ENCODE data around the gene OR4F6.

OR4F6 gene

DNA sequence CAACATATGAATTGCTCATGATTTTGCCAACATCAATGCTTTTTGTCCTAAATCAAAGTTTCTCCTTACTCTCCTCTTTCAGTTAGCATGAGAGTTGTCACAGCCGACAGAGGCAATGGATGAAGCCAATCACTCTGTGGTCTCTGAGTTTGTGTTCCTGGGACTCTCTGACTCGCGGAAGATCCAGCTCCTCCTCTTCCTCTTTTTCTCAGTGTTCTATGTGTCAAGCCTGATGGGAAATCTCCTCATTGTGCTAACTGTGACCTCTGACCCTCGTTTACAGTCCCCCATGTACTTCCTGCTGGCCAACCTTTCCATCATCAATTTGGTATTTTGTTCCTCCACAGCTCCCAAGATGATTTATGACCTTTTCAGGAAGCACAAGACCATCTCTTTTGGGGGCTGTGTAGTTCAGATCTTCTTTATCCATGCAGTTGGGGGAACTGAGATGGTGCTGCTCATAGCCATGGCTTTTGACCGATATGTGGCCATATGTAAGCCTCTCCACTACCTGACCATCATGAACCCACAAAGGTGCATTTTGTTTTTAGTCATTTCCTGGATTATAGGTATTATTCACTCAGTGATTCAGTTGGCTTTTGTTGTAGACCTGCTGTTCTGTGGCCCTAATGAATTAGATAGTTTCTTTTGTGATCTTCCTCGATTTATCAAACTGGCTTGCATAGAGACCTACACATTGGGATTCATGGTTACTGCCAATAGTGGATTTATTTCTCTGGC is 2.5 kb downstream of the OR4F6 start:
- DNase-seq, result no peak

DNA sequence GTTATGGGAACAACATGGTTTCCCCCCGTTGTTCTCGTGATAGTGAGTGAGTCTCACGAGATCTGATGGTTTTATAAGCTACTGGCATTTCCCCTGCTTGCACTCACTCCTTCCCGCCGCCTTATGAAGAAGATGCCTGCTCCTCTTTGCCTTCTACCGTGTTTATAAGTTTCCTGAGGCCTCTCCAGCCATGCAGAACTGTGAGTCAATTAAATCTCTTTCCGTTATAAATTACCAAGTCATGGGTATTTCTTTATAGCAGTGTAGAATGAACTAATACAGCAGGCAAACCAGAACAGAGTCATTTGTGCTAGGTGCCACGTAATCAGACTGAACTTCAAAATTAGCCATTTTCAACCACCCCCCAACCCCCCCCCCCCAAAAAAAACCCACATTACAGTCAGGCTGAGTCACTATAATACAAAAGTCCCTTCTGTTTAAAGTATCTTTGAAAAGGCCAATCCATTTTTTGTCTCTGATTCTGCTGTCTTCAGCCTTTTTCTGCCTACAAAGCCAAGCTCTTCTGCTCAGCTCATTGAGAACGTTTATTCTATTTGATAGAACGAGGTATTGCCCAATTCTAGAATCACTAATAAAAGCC is 4.1 kb downstream of the OR4F6 start:
- no peak for DNase-seq

DNA sequence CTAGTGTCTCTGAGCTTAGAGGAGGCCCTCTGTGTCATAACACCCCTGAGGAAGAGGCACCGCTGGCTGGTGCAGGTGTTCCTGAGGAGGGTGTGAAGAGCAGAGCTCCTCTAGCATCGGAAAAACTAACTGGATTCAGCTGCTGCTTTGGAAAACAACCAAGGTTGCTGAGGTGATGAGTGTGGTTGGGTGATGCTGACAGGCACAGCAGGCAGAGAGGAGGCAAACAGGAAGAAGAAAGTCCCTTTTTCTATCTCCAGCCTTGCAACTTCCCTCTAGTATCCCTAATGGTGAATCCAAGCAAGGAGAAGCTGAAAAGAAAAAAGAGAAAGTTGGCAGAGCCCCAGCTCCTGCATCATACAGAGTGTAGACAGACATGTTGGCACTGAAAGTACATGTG is 4.9 kb downstream of the OR4F6 start:
- DNase-seq, result no peak

DNA sequence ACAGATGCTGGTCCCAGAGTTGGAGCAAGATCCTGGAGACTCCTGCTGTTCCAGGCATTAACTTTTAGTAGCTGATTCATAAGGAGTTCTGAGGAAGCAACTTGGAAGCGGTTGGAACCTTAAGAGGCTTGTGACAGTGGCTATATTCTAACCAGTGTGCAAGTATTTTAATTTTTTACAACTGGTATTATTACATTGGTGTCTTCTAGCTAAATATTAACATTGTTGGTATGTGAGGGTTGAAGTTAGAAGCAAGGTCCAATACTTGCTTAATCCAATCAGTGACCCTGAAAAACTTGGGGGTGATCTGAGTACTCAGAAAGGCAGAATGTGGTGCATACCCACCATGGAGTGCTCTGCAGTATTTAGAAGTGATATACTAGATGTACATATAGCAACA is 7.1 kb downstream of the OR4F6 start:
- DNase-seq, result no peak

DNA sequence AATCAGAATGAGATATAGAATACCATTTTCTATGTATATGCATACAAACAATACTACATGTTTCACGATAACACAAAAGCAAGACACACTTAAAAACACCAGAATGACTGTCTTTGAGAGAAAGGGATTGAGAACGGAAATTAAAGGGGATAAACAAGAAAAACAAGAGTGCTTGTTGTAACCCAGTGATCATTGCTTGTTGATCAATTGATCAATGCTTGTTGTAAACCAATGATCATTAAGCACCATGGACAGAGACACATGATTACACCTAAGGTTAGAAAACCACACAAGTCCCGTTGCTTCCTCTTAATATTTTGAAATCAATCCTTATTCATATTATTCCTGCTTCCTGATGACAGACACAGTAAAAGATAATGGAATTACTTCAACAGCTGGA is 7.6 kb downstream of the OR4F6 start:
- DNase-seq, result no peak

DNA sequence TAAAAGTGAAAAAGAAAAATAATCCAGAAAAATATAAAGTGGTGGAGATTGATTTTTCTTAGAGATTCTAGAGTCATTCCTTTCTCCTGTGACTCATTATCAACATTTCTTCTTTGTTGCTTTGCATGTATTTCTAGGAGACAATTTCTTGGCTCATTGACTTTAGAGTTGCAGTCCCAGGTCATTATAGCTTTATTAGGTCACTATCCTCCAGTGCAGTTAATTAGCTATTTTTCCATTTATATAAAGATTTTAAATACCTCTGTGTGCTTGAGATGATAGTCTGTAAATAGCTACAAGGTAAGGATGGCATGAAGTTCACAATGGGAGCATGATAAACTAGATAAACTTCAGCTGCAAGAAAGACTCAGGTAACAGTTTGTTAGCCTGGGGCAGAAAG is 8.6 kb downstream of the OR4F6 start, which contains the start of gene OR4F15:
OR4F15 (plus strand) TSS at position 301 of the 400 bp plus-strand sequence. CDS start 5,985 bp downstream, outside the sequence.
- no peak for DNase-seq

DNA sequence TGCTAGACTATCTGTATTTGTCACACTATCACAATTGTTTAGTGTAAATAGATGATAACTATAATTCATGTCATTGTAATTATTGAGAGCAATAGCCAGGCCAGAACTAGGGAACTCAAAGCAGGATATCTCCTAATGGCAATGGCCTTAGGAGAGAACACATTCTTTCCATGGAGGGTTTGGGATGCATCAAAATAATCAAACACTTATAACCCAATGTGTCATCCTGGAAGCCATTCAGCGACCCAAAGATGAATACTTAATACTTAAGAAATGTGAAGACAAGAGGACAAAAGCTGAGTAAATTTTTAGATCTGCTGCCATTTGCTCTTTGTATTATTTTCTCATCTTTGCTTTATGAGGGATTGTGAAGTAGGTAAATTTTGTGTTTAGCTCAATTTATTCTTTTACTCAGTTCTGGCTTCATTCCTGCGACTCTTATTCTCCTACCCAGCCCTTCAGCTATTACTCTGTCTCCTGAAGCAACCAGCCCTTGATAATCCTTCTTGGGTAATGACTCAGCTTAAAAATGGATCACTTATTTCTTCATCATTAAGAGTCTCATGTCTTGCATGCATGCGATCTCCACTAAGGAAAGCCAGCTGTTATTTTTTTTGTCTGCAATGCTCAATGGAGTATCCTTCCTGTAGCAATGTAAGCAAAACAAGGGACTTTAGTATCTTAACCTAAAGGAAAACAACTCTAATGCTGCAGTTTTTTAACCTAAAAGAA is 10.7 kb downstream of the OR4F6 start:
- peak; percentile 50 for DNase-seq

DNA sequence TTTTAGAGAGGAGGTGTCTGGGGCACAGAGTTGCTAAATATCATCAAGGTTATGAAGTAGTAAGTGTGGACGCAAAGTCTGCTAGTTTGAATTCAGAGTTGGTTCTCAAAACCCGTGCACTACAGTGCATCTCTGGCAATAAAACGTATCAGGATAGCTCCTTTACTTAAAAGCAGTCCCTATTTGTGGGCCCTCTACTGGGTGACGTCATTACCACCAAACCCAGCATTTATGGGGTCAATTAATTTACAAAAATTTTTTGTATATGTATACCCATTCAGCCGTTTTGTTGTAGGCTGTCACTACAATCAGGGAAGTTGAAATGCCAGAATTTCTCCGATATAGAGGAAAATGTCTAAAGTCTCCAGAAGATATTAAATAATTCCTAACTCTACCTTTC is 17.5 kb downstream of the OR4F6 start:
- DNase-seq, result no peak

DNA sequence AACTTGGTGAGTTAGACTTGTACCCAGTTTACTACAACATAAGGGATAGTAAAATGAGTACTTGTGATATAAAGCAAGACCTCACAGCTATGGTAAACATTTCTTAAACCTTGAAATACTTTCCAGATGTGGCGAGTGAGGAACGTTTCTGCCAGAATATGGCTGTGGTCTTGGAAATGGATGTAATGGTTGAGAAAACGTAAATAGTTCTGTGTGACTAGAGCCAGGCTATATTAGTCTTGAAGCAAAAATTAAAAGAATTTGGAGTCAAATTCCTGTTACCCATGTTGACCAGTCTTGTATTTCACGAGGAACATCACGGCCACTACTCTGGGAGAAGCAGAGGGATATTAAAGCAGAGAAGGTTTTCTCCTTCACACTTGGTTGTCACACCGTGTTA is 23.9 kb downstream of the OR4F6 start:
- no peak for DNase-seq

DNA sequence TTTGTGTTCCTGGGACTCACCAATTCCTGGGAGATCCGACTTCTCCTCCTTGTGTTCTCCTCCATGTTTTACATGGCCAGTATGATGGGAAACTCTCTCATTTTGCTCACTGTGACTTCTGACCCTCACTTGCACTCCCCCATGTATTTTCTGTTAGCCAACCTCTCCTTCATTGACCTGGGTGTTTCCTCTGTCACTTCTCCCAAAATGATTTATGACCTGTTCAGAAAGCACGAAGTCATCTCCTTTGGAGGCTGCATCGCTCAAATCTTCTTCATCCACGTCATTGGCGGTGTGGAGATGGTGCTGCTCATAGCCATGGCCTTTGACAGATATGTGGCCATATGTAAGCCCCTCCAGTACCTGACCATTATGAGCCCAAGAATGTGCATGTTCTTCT is 25.5 kb downstream of the OR4F6 start:
- no peak for DNase-seq

DNA sequence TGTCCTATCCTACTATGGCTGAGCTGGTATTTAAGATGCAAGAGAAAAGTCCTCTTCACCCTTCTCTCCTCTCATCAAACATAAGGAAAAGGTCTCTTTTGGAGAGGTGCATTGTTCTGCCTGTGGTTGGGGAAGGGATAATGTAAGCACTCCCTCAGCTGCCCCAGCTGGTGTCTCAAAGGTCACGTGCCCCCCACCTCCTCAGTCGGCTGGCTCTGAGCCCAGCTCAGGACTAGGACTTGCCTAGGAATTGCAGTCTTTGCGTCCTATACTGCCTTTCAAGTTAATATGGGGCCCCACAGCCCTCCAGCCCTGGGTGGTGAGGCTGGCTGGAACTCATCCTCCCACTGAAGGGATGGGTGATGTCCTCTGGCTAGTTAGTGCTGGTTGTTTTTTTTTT is 38.3 kb downstream of the OR4F6 start:
- DNase-seq, result peak; percentile 23

DNA sequence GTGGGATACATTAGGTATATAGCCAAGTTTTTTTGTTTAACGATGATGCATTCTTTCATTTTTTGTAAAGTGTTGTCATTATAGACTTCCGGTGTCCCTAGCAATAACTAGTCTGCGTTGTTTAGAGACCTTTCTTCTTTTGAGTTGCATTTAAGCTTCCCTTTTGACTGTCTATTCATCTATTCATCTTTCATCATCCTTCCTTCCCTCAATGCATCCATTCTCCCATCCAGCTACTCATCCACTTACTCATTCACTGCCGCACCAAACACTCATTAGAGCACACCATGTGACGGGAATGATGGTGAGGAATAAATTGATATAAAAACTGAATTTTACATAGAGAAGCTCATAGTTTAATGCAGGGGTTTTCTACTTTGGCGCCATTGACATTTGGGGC is 41.6 kb downstream of the OR4F6 start:
- no peak for DNase-seq

DNA sequence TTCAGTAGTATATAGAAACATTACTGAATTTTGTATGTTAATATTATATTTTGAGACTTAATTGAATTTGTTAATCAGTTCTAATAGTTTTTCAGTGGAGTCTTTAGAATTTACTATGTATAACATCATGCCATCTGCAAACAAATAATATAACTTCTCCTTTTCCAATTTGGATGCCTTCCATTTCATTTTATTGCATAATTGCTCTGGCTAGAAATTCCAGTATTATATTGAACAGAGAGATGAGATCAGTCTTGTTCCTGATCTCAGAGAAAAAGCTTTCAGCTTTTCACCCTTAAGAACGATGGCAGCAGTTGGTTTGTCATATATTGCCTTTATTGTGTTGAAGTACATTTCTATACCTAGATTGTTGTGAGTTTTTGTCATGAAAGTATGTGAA is 49.0 kb downstream of the OR4F6 start:
- no peak for DNase-seq

All from NCI-H82 (cell line).